Embryonic facial prominence (tissue), 1 donor: ENCODE data around the gene CNN2.
A peak's percentile ranks its signal among the peaks of the same experiment; 100 is the strongest.

ENCODE experiments used
- DNase-seq: peaks from one replicate; pipeline ENCODE4 v3.0.0-alpha.2; 2016; ENCODE audit errors: extremely low spot score

Gene CNN2

DNA sequence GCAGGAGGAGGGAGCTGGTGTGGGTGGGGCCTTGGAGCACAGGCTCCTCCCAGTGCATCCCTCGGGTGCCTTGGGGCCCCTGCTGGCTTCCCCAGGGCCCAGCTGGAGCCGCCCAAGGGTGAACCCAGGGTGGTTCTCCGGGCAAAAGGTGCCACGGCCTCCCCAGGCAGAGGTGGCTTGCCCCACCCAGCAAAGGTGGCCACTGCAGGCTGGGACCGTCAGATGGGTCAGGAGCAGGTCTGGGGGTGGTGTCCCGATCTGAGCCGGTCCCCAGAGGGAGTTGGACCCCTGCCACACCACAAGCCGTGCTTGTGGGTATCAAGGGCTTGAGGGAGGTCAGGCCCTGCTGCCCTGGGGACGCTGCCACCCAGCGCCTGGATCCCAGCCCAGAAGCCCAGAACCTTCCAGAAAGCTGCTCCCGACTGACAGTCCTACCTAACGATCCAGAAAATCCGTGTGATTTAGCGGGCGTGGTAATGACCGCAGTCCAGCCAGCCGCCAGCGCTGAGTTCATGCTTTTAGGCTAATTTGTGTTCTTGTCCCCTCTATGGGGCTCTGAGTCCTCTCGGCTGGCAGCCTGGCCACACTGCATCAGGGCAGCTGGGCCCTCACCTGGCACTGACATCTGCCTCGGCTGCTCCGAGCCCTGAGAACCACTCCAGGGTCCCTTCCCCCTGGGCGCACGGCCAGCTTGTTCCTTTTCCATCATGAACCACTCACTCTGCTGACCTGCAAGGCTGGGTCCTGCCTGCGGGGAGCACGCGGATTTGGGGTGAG is 31.2 kb upstream of the CNN2 start:
- no peak for DNase-seq

DNA sequence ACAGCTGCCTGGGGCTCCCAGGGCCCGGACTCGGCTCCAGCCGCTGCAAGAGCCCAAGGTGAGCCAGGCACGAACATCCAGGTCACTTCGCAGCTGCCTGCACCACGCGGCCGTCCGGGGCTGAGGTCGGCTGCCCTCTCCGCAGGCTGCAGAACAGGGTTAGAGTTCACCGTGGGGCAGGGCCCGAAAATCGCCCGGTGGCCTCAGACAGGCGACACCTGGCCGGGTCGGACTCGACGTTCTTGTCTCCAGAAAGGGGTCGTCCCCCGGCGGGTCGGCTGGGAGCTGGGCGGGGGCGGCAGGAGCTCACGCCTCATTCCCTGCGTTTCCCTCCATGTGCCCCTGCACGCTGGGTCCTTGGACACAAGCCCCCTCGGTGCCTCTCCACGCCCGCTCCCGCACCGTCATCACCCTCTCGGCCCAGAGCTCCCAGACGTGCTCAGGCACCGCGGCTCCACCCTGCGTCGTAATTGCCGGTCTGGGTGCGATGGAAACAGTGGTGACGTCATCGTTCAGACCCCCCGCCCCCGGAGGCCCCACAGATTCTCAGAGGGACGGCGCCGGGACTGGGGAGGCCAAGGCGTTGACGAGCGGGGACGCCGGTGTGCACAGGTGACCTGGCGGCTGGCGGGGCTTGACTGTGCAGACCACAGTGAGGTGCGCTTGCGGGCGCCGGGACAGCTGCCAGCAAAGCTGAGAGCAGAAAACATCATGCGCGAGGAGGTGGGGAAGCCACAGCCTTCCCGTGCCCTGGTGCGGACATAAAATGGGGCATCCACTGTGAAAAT is 30.2 kb upstream of the CNN2 start:
- DNase-seq: peak; percentile 34

DNA sequence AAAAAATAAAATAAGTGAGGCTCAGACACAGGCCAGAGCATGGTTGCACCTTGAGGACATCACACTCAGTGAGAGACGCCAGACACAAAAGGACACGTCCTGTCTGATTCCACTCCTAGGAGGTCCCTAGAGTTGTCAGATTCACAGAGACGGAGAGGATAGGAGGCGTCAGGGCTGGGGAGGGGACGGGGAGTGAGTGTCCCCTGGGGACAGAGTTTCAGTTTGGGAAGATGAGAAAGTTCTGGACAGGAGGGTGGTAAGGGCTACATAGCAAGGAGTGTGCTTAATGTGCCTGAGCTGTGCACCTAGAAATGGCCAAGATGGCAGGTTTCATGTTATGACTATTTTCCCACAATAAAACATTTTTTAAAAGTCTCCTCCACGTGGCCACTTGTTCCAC is 28.3 kb upstream of the CNN2 start:
- DNase-seq: no peak

DNA sequence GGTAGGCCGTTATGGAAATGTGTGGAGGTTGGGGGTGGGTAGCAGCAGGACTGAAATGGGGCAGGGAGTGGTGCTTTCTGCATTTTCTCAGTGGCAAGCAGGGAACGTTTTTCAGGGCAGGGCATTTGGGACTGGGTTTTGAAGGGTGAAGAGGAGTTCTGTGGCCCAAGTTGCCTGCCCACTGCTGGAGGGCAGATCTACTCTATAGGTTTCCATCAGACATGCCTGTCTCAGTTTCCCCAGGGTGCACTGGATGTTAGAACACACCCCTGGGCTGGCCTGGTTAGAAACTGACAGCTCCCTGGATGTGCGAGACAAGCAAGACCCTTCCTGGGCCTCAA is 27.1 kb upstream of the CNN2 start:
- DNase-seq: no peak

DNA sequence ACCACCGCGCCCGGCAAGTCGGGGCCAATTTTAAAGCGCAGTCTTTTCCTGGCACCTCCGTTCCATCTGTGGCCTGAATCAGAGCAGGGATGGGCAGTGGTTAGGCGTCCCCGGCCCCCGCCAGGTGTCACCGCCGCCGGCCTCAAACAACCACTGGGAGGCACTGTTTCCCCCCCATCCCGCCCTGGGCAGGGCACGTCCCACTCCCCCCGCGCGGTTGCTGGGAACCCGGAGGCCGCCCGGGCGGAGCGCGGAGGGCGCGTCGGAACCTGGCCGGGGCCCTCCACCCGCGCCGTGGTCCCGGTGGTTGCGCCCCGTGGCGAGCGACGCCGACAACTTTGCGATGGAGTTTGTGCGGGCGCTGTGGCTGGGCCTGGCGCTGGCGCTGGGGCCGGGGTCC is 26.3 kb upstream of the CNN2 start, which contains the start of gene GRIN3B:
TSS of gene GRIN3B (plus strand) at position 325 of the 400 bp plus-strand sequence. CDS start at position 344, 19 bp downstream.
- DNase-seq: no peak

DNA sequence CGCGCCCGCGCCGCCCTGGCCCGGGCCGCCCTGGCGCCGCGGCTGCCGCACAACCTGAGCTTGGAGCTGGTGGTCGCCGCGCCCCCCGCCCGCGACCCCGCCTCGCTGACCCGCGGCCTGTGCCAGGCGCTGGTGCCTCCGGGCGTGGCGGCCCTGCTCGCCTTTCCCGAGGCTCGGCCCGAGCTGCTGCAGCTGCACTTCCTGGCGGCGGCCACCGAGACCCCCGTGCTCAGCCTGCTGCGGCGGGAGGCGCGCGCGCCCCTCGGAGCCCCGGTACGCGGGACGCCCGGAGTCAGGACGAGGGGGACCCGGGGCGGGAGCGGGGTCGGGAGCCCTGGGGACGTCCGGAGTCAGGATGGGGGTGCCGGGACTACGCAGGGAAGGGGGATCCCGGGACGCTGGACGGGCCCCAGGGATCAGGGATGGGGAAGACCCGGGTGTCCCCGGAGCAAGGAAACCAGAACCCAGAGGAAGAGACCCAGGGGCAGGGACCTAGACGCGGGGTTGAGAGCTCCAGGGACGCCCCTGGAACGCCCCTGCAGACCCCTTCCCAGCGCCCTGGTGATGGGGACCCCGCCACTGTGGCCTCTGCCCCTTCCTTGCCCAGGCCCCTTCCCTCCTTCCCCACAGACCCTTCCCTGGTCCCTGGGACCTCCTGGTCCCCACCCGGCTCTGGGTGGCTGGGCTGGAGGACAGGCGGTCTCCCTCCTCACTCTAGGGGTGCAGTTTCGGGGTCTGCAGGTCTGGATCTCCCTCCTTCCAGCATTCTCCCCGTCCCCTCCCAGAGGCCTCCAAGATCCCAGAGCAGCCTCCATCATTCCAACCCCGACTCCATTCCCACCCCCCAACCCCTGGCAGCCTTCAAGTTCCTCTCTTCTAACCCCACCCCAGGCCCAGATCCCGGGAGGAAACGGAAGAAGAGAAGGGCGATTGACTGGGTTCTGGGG is 25.5 kb upstream of the CNN2 start:
- no peak for DNase-seq

DNA sequence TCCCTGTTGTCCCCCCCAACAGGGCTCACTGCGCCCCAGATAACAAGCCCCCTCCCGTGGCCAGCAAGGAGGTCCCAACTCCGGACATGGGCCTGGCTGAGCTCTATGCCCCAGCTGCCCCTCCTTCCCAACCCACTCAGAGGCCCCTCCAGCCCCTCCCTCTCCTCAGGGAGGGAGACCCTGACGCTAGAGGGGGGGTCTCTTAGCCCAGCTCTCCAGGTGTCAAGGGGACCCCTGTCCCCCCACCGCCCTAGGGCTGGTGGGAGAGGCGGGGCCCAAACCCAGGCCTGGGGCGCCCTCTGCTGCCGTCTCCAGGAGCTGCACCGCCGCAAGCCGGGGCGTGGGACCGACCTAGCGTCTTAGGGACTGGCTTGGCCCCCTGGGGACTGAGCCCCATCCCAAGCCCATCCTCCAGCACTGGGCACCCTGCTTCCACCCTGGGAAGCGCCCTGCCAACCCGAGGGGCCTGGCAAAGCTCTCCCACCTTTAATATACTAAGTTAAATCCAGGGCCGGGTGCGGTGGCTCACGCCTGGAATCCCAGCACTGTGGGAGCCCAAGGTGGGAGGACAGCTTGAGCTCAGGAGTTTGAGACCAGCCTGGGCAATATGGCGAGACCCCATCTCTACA is 24.8 kb upstream of the CNN2 start:
- DNase-seq: no peak

DNA sequence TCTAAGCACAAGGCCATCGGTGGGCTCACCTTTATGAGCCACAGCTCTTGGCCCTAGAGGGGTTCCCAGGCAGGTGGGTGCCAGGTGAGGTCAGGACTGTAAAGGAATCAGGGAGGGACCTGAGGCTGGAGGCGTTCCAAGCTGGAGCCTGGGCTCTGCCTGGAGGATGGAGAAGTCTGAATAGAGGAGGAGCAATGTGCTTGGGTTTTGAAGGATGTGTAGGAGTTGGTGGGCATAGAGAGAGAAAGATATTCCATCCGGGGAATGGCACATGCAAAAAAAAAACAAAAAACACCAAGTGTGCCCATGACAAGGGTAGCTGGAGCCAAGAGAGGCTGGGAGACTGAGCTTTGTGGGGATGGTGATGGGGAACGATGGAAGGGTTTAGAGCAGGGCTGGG is 23.8 kb upstream of the CNN2 start:
- no peak for DNase-seq

DNA sequence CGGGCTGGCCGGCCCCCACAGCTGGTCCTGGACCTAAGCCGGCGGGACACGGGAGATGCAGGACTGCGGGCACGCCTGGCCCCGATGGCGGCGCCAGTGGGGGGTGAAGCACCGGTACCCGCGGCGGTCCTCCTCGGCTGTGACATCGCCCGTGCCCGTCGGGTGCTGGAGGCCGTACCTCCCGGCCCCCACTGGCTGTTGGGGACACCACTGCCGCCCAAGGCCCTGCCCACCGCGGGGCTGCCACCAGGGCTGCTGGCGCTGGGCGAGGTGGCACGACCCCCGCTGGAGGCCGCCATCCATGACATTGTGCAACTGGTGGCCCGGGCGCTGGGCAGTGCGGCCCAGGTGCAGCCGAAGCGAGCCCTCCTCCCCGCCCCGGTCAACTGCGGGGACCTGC is 23.1 kb upstream of the CNN2 start:
- DNase-seq: no peak

DNA sequence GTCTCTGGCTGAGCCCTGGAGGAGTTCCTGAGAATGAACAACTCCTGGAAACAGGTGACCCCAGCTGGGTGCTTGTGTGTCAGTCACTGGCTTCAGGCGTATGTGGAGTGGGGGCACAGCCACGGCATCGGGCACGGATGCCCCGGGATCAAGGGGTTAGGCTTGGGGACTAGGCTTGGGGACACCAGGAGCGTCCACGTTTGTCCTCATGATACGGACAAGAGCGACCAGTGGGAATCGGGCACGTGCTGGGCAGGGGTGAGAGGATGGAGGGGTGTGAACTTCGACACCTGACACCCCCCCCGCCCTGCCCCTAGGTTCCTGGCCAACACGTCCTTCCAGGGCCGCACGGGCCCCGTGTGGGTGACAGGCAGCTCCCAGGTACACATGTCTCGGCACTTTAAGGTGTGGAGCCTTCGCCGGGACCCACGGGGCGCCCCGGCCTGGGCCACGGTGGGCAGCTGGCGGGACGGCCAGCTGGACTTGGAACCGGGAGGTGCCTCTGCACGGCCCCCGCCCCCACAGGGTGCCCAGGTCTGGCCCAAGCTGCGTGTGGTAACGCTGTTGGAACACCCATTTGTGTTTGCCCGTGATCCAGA is 22.1 kb upstream of the CNN2 start:
- DNase-seq: no peak

DNA sequence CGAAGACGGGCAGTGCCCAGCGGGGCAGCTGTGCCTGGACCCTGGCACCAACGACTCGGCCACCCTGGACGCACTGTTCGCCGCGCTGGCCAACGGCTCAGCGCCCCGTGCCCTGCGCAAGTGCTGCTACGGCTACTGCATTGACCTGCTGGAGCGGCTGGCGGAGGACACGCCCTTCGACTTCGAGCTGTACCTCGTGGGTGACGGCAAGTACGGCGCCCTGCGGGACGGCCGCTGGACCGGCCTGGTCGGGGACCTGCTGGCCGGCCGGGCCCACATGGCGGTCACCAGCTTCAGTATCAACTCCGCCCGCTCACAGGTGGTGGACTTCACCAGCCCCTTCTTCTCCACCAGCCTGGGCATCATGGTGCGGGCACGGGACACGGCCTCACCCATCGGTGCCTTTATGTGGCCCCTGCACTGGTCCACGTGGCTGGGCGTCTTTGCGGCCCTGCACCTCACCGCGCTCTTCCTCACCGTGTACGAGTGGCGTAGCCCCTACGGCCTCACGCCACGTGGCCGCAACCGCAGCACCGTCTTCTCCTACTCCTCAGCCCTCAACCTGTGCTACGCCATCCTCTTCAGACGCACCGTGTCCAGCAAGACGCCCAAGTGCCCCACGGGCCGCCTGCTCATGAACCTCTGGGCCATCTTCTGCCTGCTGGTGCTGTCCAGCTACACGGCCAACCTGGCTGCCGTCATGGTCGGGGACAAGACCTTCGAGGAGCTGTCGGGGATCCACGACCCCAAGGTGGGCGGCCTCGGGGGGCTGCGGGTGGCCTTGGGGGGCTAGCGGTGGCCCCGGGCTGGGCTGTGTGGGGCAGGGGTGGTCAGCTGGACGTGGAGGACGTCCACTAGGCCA is 21.4 kb upstream of the CNN2 start:
- DNase-seq: no peak

DNA sequence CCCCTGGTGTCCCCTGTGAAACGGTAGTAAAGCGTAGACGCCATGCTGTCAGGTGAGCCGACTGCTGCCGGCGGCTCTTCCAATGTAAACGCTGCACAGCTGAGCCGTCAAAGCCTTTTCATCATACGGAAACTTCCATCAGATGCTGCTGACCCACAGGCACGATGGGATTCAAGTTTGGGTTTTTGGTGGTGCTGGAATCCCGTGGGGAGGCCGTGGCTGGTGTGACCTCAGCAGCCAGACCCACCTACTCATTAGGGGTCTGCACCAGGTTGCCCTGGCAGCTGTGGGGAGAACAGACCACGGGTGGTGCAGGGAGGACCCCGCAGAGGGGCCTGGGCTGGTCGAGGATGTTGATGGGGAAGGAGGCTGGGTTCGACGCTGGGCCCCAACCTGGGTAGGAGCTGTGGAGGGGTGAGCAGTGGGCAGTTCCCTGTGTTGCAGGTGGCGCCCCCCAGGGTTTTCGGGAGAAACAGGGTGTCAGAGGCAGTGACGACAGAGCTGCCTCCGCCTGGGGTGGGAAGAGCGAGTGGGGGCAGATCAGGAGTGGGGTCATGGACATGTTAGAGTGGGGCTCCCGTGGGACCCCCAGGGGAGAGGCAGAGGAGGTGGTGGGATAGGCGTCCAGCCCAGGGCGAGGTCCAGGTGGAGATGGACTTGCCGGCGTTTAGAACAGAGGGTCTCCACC is 19.6 kb upstream of the CNN2 start:
- no peak for DNase-seq

DNA sequence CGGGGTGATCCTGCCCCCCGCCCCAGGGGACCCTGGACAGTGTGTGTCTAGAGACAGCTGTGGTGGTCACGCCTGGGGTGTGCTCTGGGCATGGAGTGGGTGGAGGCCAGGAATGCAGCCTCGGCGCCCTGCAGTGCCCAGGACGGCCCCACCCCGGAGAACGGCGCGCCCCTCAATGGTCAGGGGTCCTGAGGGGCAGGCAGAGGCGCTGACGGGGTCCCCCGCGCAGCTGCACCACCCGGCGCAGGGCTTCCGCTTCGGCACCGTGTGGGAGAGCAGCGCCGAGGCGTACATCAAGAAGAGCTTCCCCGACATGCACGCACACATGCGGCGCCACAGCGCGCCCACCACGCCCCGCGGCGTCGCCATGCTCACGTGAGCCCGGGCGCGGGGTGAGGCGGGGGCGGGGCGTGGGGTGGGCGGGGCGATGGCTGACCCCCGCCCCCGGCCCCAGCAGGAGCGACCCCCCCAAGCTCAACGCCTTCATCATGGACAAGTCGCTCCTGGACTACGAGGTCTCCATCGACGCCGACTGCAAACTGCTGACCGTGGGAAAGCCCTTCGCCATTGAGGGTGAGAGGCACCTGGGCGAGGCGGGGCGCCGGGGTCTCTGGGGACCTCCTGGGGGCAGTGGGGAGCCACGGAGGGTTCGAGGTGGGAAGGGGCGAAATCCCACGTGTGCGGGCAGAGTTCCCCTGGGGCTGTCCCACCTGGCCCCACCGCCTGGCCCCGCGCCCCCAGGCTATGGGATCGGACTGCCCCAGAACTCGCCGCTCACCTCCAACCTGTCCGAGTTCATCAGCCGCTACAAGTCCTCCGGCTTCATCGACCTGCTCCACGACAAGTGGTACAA is 18.8 kb upstream of the CNN2 start:
- DNase-seq: no peak

DNA sequence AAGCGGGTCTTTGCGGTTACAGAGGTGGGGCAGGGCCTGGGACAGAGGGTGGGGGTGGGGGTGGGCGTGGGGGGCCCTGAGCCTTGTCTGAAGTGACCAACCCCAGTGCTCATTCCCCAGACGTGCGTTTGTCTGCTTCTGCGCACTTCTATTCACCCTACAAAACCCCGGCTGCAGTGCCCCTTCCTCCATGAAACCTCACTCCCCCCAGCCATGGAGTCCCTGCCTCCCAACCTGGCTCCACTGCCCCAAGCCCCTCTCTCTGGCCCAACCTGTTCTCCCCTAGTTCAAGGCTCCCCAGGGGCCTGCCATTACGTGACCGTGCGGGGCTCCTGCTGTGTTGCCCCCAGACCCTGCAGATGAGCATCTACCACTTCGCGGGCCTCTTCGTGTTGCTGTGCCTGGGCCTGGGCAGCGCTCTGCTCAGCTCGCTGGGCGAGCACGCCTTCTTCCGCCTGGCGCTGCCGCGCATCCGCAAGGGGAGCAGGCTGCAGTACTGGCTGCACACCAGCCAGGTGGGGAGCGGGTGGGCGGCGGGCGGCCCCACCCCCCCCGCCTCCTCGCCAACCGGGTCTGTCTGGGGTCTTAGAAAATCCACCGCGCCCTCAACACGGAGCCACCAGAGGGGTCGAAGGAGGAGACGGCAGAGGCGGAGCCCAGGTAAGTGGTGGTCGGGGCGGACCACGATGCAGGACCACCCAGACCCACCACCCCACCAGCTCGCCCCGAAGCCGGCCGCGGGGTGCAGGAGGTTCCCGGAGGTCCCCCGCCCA is 18.0 kb upstream of the CNN2 start:
- DNase-seq: no peak

DNA sequence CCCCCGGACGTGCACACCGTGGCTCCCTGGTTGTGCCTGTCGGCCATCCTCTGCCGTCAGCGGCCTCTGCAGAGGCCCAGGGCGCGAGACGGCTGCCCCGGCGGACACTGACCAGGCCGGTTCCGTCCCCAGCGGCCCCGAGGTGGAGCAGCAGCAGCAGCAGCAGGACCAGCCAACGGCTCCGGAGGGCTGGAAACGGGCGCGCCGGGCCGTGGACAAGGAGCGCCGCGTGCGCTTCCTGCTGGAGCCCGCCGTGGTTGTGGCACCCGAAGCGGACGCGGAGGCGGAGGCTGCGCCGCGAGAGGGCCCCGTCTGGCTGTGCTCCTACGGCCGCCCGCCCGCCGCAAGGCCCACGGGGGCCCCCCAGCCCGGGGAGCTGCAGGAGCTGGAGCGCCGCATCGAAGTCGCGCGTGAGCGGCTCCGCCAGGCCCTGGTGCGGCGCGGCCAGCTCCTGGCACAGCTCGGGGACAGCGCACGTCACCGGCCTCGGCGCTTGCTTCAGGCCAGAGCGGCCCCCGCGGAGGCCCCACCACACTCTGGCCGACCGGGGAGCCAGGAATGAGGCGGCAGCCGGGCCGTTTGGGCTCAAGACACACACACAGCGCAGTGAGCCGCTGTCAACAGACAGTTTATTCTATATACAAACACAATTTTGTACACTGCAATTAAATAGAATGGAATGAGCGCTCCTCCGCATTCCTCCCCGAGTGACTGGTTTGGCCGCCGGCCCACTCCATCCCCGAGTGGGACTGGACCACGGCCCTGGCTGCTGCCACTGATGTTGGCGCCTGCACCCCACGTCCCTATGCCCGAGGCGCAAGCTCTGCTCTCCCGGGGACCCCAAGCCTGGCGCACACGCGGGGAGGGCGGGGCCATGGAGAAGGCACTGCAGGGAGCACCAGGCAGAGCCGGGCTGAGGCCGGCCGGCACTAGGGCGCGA is 17.1 kb upstream of the CNN2 start:
- DNase-seq: no peak

DNA sequence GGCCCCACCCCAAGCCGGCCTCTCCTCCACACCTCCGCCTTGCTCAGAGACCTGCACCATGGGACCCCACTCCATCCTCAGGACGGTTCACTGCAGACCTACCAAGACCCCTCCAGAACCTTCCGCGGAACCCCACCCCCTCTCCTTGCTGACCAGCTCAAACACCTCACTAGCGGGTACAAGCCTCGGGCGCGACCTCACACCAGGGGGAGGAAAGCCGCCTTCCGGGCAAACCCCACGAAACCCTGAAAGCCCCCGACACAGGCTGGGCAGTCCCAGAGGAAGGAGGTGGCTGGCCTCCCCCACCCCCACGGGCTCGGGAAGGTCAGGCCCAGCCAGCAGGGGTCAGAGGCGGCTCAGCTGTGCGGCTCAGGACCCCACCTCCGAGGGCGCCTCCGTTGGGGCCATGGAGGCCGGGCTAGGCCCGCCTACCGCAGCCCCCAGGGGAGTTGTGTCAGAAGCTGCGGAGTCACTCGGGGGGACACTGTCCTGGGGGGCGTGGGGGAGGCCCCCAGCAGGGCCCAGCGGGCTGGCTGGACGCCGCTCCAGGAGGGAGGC is 16.3 kb upstream of the CNN2 start:
- DNase-seq: no peak
